HCT116 (cell line): ENCODE results near the gene RBM34.
"Not testable (repeated sequence)": the region's sequence is repeated elsewhere in the genome, so short reads cannot be mapped to it uniquely, and the experiment has no call there.

Experiments
- EZH2phosphoT487 ChIP-seq: fragments of 200-600 bp; IDR thresholded peaks from 2 replicates; pipeline ENCODE4 v1.6.1; 2018; ENCODE audit warnings: antibody characterized with exemption, borderline replicate concordance
- SIN3A ChIP-seq: IDR thresholded peaks from 2 replicates; pipeline ENCODE4 v1.6.1; 2012; ENCODE audit warnings: low read depth
- TCF7L2 ChIP-seq: IDR thresholded peaks from 2 replicates; pipeline ENCODE4 v1.7.0; 2011; ENCODE audit warnings: borderline replicate concordance, inconsistent platforms; ENCODE audit not compliant: insufficient read depth, insufficient read length; ENCODE audit errors: extremely low read depth
- TF ChIP-seq, protein P1 (sequence below), 3 experiments: fragments of 200-600 bp in 1 of 3; sonication (generic) in 1 of 3; IDR thresholded peaks in 2 of 3; conservative IDR thresholded peaks in 1 of 3; 2 replicates each; pipeline ENCODE4 v1.5.1; 2012 to 2017; ENCODE audit warnings: low read depth in 2 of 3, low read length in 2 of 3, antibody characterized with exemption in 1 of 3, borderline replicate concordance in 1 of 3, control low read depth in 1 of 3, mild to moderate bottlenecking in 1 of 3, mixed read lengths in 1 of 3, mixed run types in 1 of 3, moderate library complexity in 1 of 3; ENCODE audit not compliant: insufficient read depth in 1 of 3

DNA sequence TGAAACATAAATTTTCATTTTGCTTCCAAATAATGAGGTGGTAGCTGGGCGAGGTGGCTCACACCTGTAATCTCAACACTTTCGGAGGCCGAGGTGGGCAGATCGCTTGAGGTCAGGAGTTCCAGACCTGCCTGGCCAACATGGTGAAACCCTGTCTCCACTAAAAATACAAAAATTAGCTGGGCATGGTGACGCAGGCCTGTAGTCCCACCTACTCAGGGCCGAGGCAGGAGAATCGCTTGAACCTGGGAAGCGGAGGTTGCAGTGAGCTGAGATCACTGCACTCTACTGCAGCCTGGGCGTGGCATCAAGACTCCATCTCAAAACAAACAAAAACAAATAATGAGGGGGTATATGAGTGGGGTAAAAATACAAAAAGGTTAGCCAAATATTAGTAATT is 1.1 kb downstream of the RBM34 start:
- TF ChIP-seq, protein P1, sequence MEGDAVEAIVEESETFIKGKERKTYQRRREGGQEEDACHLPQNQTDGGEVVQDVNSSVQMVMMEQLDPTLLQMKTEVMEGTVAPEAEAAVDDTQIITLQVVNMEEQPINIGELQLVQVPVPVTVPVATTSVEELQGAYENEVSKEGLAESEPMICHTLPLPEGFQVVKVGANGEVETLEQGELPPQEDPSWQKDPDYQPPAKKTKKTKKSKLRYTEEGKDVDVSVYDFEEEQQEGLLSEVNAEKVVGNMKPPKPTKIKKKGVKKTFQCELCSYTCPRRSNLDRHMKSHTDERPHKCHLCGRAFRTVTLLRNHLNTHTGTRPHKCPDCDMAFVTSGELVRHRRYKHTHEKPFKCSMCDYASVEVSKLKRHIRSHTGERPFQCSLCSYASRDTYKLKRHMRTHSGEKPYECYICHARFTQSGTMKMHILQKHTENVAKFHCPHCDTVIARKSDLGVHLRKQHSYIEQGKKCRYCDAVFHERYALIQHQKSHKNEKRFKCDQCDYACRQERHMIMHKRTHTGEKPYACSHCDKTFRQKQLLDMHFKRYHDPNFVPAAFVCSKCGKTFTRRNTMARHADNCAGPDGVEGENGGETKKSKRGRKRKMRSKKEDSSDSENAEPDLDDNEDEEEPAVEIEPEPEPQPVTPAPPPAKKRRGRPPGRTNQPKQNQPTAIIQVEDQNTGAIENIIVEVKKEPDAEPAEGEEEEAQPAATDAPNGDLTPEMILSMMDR (IDR thresholded peaks at IDR 0.05 in 2 of 3, conservative IDR thresholded peaks at IDR 0.05 in 1 of 3; ENCODE audit: borderline replicate concordance in 1 of 3, insufficient read depth in 1 of 3, low read depth in 2 of 3, low read length in 2 of 3), result not testable (repeated sequence)
- not testable (repeated sequence) for TF ChIP-seq SIN3A, EZH2phosphoT487, TCF7L2
